NB4 (cell line): ENCODE data around the gene SEBOX.

Experiments
- DNase-seq: peaks from one replicate; pipeline ENCODE4 v3.0.0; 2010; ENCODE audit warnings: low read depth
- H3K4me3 ChIP-seq: one replicate; pipeline ENCODE4 v1.5.1; 2011; ENCODE audit warnings: mild to moderate bottlenecking, low read depth, low read length, moderate library complexity
- MAX ChIP-seq: IDR thresholded peaks from 2 replicates; pipeline ENCODE4 v1.6.1; 2011; ENCODE audit warnings: low read depth, low read length
- MYC ChIP-seq: IDR thresholded peaks from 2 replicates; pipeline ENCODE4 v1.6.1; 2011; ENCODE audit warnings: low read depth, low read length
- POLR2A ChIP-seq: IDR thresholded peaks from 2 replicates; pipeline ENCODE4 v1.6.1; 2011; ENCODE audit warnings: mild to moderate bottlenecking; ENCODE audit not compliant: insufficient read length; ENCODE audit errors: extremely low read depth
- TF ChIP-seq, protein P1 (sequence below): IDR thresholded peaks from one replicate; pipeline ENCODE4 v1.5.1; 2012; ENCODE audit warnings: low read depth, low read length

The SEBOX gene

GRCh38 chr17:28338056-28338768, 26.8 kb downstream of the SEBOX start:
- TF ChIP-seq POLR2A (no peak), MYC (no peak), MAX (no peak)
- TF ChIP-seq, protein P1, sequence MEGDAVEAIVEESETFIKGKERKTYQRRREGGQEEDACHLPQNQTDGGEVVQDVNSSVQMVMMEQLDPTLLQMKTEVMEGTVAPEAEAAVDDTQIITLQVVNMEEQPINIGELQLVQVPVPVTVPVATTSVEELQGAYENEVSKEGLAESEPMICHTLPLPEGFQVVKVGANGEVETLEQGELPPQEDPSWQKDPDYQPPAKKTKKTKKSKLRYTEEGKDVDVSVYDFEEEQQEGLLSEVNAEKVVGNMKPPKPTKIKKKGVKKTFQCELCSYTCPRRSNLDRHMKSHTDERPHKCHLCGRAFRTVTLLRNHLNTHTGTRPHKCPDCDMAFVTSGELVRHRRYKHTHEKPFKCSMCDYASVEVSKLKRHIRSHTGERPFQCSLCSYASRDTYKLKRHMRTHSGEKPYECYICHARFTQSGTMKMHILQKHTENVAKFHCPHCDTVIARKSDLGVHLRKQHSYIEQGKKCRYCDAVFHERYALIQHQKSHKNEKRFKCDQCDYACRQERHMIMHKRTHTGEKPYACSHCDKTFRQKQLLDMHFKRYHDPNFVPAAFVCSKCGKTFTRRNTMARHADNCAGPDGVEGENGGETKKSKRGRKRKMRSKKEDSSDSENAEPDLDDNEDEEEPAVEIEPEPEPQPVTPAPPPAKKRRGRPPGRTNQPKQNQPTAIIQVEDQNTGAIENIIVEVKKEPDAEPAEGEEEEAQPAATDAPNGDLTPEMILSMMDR, result no peak
- no peak for DNase-seq
- no peak overlapping the region for H3K4me3 ChIP-seq

GRCh38 chr17:28335959-28336871, 28.8 kb downstream of the SEBOX start:
- TF ChIP-seq, protein P1, result no peak
- no peak for TF ChIP-seq MAX
- no peak for TF ChIP-seq MYC
- no peak for TF ChIP-seq POLR2A
- peak; percentile 42 for DNase-seq
- peak overlapping the region; percentile 90 for H3K4me3 ChIP-seq

DNA sequence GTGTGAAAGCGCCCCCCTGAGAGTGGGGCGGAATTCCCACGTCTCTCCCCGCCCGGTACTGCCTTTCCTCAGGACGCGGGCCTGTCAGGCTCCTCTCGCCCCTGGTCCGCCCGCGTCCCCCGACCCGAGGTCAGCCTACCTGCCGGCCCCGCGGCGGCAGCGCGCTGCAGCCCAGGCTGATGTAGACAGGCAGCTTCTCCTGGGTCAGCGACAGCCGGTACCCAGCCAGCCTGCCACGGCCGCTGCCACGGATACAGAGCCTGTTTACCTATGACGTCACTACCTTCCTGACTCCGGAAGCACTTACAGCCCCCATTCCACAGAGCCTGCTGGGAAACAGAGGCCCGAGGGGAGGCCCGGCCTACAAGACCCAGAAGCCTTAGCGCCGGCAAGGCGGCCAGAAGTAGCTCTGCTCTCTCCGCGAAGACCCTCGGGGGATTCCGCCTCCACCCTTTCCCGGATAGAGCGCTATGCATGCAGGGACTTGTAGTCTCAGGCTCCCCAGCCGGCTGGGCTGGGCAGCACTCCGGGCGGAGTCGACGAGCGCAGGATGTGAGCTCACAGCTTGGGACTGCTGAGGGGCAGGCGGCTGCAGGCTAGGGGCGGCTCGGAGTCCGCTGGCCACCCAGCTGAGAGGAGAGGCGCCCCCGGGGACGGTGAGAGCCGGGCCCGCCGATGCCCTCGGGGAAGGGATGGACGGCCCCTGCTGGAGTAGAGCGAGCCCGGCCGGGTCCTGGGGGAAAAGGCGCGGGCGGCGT, 29.6 kb downstream of the SEBOX start, which contains the start of the genes IFT20 and TNFAIP1:
Gene IFT20 (minus strand): TSS at position 272 of the 758 bp plus-strand sequence. CDS start 3,487 bp downstream, outside the sequence.
Gene TNFAIP1 (plus strand): TSS at position 561 of the 758 bp plus-strand sequence. CDS start 3,761 bp downstream, outside the sequence.
- DNase-seq, result peak; percentile 100
- TF ChIP-seq POLR2A (peak; percentile 48), MYC (0 out of 2 replicates have a peak, but pooled peaks have one; percentile 25), MAX (peak; percentile 57; the same call in 1 of the 2 replicates)
- TF ChIP-seq, protein P1, result no peak
- H3K4me3 ChIP-seq, result peak within 1 kb of the TSS; percentile 90

GRCh38 chr17:28334666-28335200, 30.3 kb downstream of the SEBOX start:
- peak overlapping the region; percentile 90 for H3K4me3 ChIP-seq
- DNase-seq, result no peak
- TF ChIP-seq, protein P1, result no peak
- no peak for TF ChIP-seq MAX
- TF ChIP-seq POLR2A, result no peak

GRCh38 chr17:28334171-28334570, 30.8 kb downstream of the SEBOX start:
- DNase-seq, result no peak
- H3K4me3 ChIP-seq, result peak overlapping the region; percentile 90
- TF ChIP-seq MYC, result no peak
- no peak for TF ChIP-seq MAX
- no peak for TF ChIP-seq POLR2A
- TF ChIP-seq, protein P1, result no peak
